ENCODE results near the gene DGKE.

- TF ChIP-seq CTCF (IDR thresholded peaks at IDR 0.05) (no peak), POLR2A (IDR thresholded peaks at IDR 0.05) (no peak), POLR2AphosphoS5 (IDR thresholded peaks at IDR 0.05) (no peak), EP300 (IDR thresholded peaks at IDR 0.05) (no peak)
Measured at GRCh38 chr17:56866076-56866475, 32.1 kb downstream of the DGKE start.
